Stimulated activated CD4-positive, alpha-beta T cell treated with anti-CD3 and anti-CD28 coated beads, TNF-alpha, amount 100 ng/mL, for 1 hour (primary cell): ENCODE data around the gene UMOD.

Experiments
- DNase-seq, 3 donors: peaks; one replicate each; pipeline ENCODE4 v3.0.0-alpha.2; 2020; ENCODE audit warnings: low read depth in 3 of 3, low spot score in 1 of 3

Gene UMOD

GRCh38 chr16:20302389-20302788, 50.1 kb downstream of the UMOD start:
- DNase-seq: no peak

- no peak for DNase-seq
Observed at GRCh38 chr16:20301840-20302239, 50.7 kb downstream of the UMOD start.

- DNase-seq: peak in 1 of 3 donors; percentile 1
Observed at GRCh38 chr16:20300312-20301097, 52.0 kb downstream of the UMOD start.

GRCh38 chr16:20298452-20298851, 54.1 kb downstream of the UMOD start:
- no peak for DNase-seq

GRCh38 chr16:20291208-20292206, 61.0 kb downstream of the UMOD start:
- no peak for DNase-seq

GRCh38 chr16:20289571-20289970, 62.9 kb downstream of the UMOD start:
- no peak for DNase-seq

GRCh38 chr16:20285993-20286499, 66.5 kb downstream of the UMOD start:
- DNase-seq: no peak
